HT1080 (cell line): ENCODE results near the gene CALN1. TPM values are rescaled to one million over a fixed set of nuclear protein-coding genes. Genes with fewer than 3 reads are reported as not detected.
"Not testable (repeated sequence)": the region's sequence is repeated elsewhere in the genome, so short reads cannot be mapped to it uniquely, and the experiment has no call there.

Source experiments
- DNase-seq: peaks from one replicate; pipeline ENCODE4 v3.0.0-alpha.2; 2015; ENCODE audit warnings: low read depth
- small RNA-seq: library from RNA; depleted of rRNA; stranded (forward); fragments of <200 nt; gene quantifications from one replicate; pipeline ENCODE3, GENCODE V24; 2014
- total RNA-seq: library from RNA; depleted of rRNA; stranded (reverse); fragments of >200 nt; shearing (Covaris generic); gene quantifications from 2 replicates; pipeline ENCODE4 v1.2.3, GENCODE V29; 2014

CALN1 gene
- total RNA-seq, 1 experiment from 2014 or later: 1.9 TPM

GRCh38 chr7:71753956-71754664, 658.0 kb downstream of the CALN1 start:
- DNase-seq: no peak

GRCh38 chr7:71753236-71753635, 658.9 kb downstream of the CALN1 start:
- DNase-seq: no peak

- peak; percentile 64 for DNase-seq
These were observed 659.8 kb downstream of the CALN1 start for GRCh38 chr7:71752171-71752935.

DNA sequence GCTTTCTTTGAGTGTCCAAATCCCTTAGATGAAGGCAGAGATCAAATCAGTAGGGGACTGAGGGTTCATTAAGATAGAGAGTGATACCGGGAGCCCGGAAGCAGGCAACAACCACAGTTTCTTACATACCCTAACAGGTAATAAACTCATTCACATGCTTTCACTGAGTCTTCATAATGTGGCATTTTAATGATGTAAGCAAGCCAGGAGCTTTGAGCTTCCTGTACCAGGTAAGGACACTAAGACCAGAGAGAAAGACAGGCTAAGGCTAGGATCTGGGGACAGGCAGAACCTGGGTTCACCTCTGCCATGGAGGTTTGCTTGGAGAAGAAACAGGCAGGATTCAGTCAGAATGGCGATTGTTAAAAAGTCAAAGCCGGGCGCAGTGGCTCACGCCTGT, 661.8 kb downstream of the CALN1 start:
- no peak for DNase-seq

DNA sequence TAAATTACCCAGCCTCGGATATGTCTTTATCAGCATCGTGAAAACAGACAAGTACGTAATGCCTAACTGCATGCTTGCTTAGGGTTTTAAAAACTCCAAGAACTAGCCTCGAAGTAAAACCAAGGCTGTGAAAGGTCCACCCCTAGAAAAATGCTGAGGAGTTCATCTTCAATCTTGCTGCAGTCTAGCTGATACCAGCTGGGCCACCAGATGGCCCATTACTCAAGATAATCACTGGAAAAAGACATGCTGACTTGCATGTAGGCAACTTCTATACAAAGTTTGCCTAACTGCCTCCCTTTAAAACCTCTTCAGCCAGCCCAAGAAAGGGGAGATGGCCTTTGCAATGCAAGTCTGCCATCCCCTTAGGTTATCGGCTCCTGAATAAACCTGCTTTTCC, 666.1 kb downstream of the CALN1 start:
- no peak for DNase-seq

GRCh38 chr7:71740174-71740560, 672.0 kb downstream of the CALN1 start:
- DNase-seq: no peak

GRCh38 chr7:71739520-71740173, 672.5 kb downstream of the CALN1 start:
- DNase-seq: no peak

DNA sequence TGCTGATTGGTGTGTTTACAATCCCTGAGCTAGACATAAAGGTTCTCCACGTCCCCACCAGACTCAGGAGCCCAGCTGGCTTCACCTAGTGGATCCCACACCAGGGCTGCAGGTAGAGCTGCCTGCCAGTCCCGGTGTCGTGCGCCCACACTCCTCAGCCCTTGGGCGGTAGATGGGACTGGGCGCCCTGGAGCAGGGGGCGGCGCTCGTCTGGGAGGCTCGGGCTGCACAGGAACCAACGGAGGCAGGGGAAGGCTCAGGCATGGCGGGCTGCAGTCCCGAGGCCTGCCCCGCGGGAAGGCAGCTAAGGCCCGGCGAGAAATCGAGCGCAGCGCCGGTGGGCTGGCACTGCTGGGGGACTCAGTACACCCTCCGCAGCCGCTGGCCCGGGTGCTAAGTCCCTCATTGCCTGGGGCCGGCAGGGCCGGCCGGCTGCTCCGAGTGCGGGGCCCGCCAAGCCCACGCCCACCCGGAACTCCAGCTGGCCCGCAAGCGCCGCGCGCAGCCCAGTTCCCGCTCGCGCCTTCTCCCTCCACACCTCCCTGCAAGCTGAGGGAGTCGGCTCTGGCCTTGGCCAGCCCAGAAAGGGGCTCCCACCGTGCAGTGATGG, 674.1 kb downstream of the CALN1 start:
- not testable (repeated sequence) for DNase-seq

DNA sequence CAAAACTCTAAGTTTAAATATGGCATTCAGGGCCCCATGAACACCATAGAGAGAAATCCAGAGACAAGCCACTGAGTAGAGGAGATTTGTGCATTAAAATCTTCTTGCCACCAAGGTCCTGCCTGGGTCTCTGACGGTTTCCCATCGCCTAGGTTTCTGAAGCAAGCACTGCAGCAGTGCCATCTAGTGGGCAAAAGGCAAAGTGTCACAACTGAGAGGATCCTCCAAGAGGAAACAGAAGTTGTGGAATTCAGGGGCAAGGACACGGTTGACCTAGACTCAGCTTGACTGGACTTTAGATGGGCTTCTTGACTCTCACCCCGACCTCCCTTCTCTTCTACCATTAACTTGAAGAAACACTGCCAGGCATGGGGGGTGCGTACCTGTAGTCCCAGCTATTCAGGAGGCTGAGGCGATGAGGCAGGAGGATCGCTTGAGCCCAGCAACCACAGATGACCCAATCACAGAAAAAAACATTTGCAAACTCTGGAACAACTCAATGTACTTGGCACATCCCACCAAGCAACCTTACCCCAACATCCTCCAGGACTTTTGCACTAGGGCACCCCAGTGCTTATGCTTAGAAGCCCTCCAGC, 676.1 kb downstream of the CALN1 start:
- peak; percentile 43 for DNase-seq

GRCh38 chr7:71733107-71733870, 678.8 kb downstream of the CALN1 start:
- DNase-seq: peak; percentile 67

GRCh38 chr7:71731740-71732139, 680.4 kb downstream of the CALN1 start:
- DNase-seq: no peak

Small RNA genes lying within 50 kb of the gene (small RNA-seq; reads per million reads assigned to genes)
- gene AC005011.1 (not detected), gene RNA5SP232 (not detected)
